ENCODE results near the gene SH2D3A. TPM values are rescaled to one million over a fixed set of nuclear protein-coding genes. Genes with fewer than 3 reads are reported as not detected.
"Not testable (repeated sequence)": the region's sequence is repeated elsewhere in the genome, so short reads cannot be mapped to it uniquely, and the experiment has no call there.

SH2D3A gene
- total RNA-seq, 2 experiments from 2014 or later, result 31.5 to 35.2 TPM

DNA sequence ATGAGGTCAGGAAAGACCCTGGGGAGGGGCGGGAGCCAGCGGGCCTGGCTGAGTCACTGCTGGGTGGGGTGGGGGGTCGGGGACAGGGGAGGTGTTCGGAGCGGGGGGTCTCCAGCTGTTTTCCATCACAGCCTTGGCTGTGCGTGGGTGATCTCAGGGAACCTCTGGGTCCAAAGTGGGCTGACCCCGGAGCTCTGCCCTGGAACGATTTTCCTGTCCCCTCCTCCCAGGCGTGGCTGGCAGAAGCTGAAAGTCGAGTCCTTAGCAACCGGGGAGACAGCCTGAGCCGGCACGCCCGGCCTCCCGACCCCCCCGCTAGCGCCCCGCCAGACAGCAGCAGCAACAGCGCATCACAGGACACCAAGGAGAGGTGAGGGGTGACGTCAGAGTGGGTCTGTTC, 17.2 kb downstream of the SH2D3A start:
- ChIA-PET CTCF (interaction anchor here (1.1 kb wide), 1 partner anchor 11 kb away, joined by 4 read pairs; no protein-coding TSS in a partner anchor), POLR2A (interaction anchor here (0.6 kb wide), 1 partner anchor 73 kb away, joined by 3 read pairs; no protein-coding TSS in a partner anchor)
- Mint-ChIP-seq H3K27ac (no peak overlapping the region), H3K4me3 (no peak overlapping the region), H3K36me3 (ENCODE audit: low read depth) (peaks cover 38% of the 10 kb centered on the region), H3K9me3 (no peaks in the 10 kb centered on the region), H3K27me3 (no peaks in the 10 kb centered on the region), H3K4me1 (peaks cover 14% of the 10 kb centered on the region)
- DNase-seq, result no peak

DNA sequence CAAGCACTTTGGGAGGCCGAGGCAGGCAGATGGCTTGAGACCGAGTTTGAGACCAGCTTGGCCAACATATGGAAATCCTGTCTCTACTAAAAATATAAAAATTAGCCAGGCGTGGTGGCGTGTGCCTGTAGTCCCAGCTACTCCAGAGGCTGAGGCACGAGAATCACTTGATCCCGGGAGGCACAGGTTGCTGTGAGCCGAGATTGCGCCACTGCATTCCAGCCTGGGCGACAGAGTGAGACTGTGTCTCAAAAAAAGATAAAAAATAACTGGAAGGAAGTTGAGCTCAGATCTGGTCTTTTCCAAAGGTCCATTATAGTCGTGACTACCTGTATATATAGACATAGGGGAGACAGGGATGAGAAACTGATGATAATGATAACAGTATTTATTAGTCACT, 18.7 kb downstream of the SH2D3A start:
- CTCF ChIA-PET, result interaction anchor here (0.6 to 1.2 kb wide), 3 partner anchors 12 to 360 kb away, joined by 3 read pairs; no protein-coding TSS in a partner anchor

DNA sequence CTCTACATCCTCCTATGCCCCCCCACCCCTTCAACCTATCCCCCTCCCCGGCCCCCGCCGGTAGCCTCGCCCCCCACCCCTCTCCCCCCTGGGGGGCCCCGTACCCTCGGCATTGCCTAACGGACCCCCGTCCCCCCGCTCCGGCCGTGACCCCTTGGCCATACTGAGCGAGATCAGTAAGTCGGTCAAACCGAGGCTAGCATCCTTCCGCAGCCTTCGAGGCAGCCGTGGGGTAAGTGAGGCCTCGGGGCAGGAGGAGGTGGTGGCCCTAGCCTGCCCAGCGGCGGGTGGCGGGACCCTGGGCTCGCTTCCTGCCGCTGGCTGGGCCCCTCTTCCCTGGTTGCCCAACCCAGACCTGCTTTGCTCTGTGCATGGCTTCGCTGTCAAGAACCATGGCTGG, 21.3 kb downstream of the SH2D3A start:
- peaks cover 7% of the 10 kb centered on the region for H3K4me1 Mint-ChIP-seq
- DNase-seq, result no peak
- peaks cover 24% of the 10 kb centered on the region for H3K36me3 Mint-ChIP-seq (ENCODE audit: low read depth)
- H3K27ac Mint-ChIP-seq, result no peak overlapping the region
- CTCF ChIA-PET, result no interaction called here
- POLR2A ChIA-PET, result no interaction called here
- H3K4me3 Mint-ChIP-seq, result no peak overlapping the region
- no peaks in the 10 kb centered on the region for H3K9me3 Mint-ChIP-seq
- H3K27me3 Mint-ChIP-seq, result no peaks in the 10 kb centered on the region

More for the DNA sequence above, 18.7 kb downstream of the SH2D3A start:
- H3K27me3 Mint-ChIP-seq, H3K4me3 Mint-ChIP-seq, H3K4me1 Mint-ChIP-seq, POLR2A ChIA-PET, H3K9me3 Mint-ChIP-seq, DNase-seq, H3K27ac Mint-ChIP-seq: not testable (repeated sequence)
- peaks cover 36% of the 10 kb centered on the region for H3K36me3 Mint-ChIP-seq (ENCODE audit: low read depth)

DNA sequence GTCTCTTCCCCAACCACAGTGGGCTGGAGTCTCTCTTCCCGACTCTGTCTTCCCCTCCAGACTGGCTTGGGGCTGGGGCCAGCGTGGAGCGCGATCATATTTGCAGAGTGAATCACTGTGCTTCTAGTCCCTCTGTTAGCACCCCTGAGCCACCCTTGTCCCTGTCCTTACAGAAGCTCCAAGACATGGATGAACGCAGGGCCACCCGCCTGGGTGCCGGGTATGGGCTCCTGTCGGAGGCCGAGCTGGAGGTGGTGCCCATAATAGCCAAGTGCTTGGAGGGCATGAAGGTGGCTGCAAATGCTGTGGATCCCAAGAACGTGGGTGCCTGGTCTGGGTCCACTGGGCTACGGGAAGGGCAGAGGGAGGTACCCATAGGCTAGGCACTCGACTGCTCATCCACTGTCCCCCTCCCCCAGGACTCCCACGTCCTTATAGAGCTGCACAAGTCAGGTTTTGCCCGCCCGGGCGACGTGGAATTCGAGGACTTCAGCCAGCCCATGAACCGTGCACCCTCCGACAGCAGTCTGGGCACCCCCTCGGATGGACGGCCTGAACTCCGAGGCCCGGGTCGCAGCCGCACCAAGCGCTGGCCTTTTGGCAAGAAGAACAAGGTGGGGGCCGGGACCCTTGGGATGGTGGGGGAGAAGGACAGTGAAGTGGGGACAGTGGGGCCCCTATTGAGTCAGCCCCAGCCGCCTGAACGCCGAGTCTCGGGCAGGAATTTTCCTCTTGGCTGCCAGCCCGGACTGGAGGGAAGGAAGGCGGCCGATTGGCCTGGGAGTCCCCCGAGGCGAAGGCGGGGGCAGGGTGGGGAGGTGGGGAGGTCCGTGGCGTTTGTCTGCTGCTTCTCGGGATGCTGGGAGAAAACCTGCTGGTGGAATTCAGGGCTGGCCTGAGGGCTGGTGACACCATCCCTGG, 22.6 kb downstream of the SH2D3A start:
- peaks cover 10% of the 10 kb centered on the region for H3K4me1 Mint-ChIP-seq
- H3K9me3 Mint-ChIP-seq, result no peaks in the 10 kb centered on the region
- POLR2A ChIA-PET, result no interaction called here
- H3K36me3 Mint-ChIP-seq (ENCODE audit: low read depth), result peaks cover 22% of the 10 kb centered on the region
- DNase-seq, result no peak
- CTCF ChIA-PET, result interaction anchor here (0.6 to 1.3 kb wide), 3 partner anchors 24 to 120 kb away, joined by 3 to 6 read pairs (median 4); no protein-coding TSS in a partner anchor
- peak overlapping the region; percentile 6 for H3K27ac Mint-ChIP-seq
- H3K27me3 Mint-ChIP-seq, result no peaks in the 10 kb centered on the region
- H3K4me3 Mint-ChIP-seq, result no peak overlapping the region

DNA sequence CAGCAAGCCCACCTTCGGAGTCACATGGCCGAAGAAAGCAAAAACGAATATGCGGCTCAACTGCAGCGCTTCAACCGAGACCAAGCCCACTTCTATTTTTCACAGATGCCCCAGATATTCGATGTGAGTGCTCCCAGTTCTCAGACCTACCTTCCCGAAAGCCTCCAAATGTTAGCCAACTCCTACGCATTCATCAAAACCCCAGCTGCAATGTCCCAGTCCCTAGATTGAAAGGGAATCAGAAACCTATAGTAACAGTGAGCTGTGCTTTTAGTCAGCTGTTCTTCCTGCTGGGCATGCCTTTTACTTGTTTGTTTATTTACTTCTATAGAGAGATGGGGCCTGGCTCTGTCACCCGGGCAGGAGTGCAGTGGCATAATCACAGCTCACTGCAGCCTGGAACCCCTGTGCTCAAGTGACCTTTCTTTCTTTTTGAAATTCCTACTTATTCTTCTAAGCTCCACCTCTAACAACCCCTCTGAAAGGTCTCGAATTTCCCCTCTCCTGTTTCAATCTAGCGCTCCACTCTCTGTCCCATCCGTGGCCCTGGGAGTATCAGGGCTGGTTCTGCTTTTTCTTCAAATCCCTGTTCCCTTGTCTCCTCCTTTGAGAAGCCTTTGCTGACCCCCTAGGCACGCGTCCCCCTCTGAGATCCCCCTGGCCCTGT, 23.4 kb downstream of the SH2D3A start:
- peaks cover 15% of the 10 kb centered on the region for H3K4me1 Mint-ChIP-seq
- peak overlapping the region; percentile 6 for H3K27ac Mint-ChIP-seq

DNA sequence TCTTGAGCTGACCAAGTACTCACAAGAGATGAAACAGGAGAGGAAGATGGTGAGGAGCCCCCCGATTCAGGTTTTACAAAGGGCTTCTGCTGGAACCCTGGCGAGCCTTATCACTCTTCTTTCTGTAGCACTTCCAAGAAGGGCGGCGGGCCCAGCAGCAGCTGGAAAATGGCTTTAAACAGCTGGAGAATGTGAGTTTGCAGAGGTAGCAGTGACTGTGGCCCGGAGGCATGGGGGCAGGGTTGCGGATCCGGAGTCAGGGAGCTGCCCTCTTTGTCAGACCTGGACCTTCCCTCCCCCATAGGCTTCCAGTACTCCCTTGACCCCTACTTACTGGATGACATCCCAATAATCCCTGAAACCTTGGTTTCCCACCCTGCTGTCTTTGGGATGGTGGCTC, 24.2 kb downstream of the SH2D3A start:
- no peaks in the 10 kb centered on the region for H3K27me3 Mint-ChIP-seq
- no peak overlapping the region for H3K27ac Mint-ChIP-seq
- H3K36me3 Mint-ChIP-seq (ENCODE audit: low read depth), result peaks cover 14% of the 10 kb centered on the region
- ChIA-PET CTCF (interaction anchor here (0.5 to 0.7 kb wide), 2 partner anchors 10 to 763 kb away, joined by 3 to 4 read pairs; no protein-coding TSS in a partner anchor), POLR2A (no interaction called here)
- DNase-seq, result no peak
- peaks cover 23% of the 10 kb centered on the region for H3K4me1 Mint-ChIP-seq
- H3K4me3 Mint-ChIP-seq, result no peak overlapping the region
- H3K9me3 Mint-ChIP-seq, result no peaks in the 10 kb centered on the region

More for the DNA sequence above, 23.4 kb downstream of the SH2D3A start:
- DNase-seq, result no peak
- H3K36me3 Mint-ChIP-seq (ENCODE audit: low read depth), result peaks cover 19% of the 10 kb centered on the region
- CTCF ChIA-PET, result interaction anchor here (0.5 to 1.3 kb wide), 4 partner anchors 25 to 763 kb away, joined by 3 to 4 read pairs (median 4); no protein-coding TSS in a partner anchor
- POLR2A ChIA-PET, result no interaction called here
- H3K27me3 Mint-ChIP-seq, result no peaks in the 10 kb centered on the region
- H3K9me3 Mint-ChIP-seq, result no peaks in the 10 kb centered on the region
- H3K4me3 Mint-ChIP-seq, result no peak overlapping the region

DNA sequence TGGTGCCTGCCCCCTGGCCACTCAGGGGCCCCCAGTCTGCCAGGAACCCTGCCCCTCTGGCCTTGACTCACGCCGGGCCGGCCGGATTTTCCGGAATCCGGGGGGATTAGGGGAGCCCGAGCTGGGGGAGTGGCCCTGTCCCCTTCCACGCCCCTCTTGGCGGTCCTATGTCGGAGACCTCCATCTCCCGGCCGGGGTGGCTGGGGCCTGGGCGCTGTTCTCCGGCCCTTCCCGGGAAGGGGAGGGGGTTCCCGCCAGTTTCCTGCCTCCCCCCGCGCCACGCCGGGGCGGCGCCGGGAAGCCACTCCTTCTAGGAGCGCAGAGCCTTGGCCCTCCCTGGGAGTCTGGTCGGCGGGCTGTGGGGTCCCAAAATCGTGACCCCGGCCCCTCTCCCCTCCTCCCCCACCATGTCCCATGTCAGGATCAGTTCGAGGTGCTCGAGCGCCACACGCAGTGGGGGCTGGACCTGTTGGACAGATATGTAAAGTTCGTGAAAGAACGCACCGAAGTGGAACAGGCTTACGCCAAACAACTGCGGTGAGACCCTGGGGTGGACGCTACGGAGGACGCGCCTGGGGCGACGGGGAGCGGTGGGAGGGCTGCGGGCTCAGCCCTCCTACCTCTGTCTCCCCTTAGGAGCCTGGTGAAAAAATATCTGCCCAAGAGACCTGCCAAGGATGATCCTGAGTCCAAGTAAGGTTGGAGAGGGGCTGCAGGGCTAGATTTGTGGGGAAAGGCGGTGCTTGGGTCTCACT, 26.5 kb downstream of the SH2D3A start:
- Mint-ChIP-seq H3K27ac (peak overlapping the region; percentile 36), H3K36me3 (ENCODE audit: low read depth) (peaks cover 14% of the 10 kb centered on the region), H3K4me3 (peak overlapping the region; percentile 73), H3K27me3 (no peaks in the 10 kb centered on the region), H3K9me3 (no peaks in the 10 kb centered on the region), H3K4me1 (peaks cover 37% of the 10 kb centered on the region)
- no peak for DNase-seq
- ChIA-PET POLR2A (no interaction called here), CTCF (no interaction called here)

DNA sequence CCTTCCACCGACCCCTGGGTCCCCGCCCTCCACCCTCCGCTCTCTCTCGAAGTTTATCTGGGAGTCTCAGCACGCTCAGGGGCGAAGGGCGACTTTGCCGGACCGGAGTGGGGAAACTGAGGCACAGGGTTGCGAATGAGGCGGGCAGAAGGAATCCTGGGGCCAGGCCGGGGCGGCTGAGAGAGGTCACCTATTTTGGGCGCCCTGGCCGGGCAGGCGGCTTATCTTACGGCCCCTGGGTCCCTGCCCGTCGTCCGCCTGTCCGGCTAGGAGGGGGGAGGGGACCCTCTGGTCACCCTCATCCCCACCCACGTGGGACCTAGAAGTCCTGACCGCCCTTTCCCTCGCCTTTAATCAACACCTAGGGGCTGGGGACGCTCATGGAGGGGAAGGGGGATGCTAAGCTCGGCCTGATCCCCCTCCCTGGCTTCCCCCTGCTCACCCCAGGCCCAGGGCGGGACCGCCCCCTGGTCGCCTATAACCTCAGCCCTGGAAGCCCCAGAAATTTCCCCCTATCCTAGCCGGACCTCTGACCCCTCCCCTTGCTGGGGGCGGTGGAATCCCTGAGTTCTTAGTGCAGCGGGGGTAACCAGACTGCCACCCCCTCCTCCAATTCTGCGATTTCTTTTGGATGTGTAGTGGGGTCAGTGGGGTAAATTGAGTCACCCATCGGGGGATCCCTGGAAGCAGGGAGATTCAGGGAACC, 27.2 kb downstream of the SH2D3A start:
- no peak overlapping the region for H3K27ac Mint-ChIP-seq
- ChIA-PET CTCF (no interaction called here), POLR2A (no interaction called here)

DNA sequence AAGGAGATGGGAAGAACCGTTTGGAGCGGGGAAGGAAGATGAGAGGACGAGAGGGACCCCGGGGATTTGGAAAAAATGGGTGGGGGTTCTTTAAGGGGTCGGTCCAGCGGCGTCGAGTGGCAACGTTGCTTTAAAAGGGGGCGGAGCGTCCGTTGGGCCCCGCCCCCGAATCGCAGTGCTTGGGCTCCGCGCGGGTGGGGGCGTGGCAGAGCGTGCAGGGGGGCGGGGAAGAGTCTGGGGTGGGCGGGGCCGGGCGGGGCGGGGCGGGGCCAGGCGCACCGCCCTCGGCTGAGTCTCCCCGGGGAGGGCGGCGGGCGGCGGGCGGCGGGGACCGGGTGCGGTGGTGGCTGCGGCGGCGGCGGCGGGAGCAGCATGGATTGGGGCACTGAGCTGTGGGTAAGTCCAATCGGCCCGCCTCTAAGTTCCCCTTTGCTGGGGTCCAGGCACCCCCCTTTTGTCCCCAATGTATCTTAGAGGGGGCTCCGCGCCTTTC, 27.8 kb downstream of the SH2D3A start, which contains the start of gene TRIP10:
Gene TRIP10, plus strand, starts transcription at position 291 of the 493 bp plus-strand sequence. Its CDS starts 82 bp downstream, at position 373.
- peaks cover 13% of the 10 kb centered on the region for H3K36me3 Mint-ChIP-seq (ENCODE audit: low read depth)
- no peaks in the 10 kb centered on the region for H3K9me3 Mint-ChIP-seq

More for the DNA sequence above, 27.2 kb downstream of the SH2D3A start:
- Mint-ChIP-seq H3K9me3 (no peaks in the 10 kb centered on the region), H3K4me1 (peaks cover 39% of the 10 kb centered on the region), H3K4me3 (peak overlapping the region; percentile 73), H3K36me3 (ENCODE audit: low read depth) (peaks cover 13% of the 10 kb centered on the region), H3K27me3 (no peaks in the 10 kb centered on the region)
- DNase-seq, result no peak

DNA sequence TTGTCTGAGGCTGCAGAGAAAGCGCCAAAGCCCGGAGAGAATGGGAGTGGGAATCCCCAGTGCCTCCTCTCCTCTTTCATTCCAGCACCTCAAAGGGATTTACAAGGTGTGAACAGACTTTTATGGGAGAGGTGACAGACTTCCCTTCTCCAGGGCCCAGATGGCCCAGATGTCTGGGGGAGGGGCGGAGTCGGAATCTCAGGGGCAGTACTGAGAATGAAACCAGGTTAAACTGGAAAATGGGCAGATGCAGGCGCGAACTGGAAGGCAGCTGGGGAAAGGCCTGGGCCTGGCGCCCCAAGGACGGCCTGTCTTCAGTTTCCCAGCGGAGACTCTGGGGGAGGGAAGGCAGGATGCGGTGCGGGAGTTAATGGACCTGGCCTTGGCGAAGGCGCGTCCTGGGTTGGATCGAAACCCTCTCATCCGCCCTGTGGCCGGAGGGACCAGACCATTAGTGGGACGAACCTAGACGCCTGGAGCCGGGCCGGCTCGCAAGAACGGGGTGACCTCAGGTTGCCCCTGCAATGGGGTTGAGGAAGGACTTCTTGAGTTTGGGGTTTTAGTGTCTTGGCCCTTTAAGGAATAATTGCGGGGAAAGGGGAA, 28.3 kb downstream of the SH2D3A start:
- H3K27me3 Mint-ChIP-seq, result no peaks in the 10 kb centered on the region
- POLR2A ChIA-PET, result interaction anchor here (1.1 kb wide), 1 partner anchor 125 kb away, joined by 4 read pairs; no protein-coding TSS in a partner anchor
- H3K4me1 Mint-ChIP-seq, result peaks cover 39% of the 10 kb centered on the region
- CTCF ChIA-PET, result interaction anchor here (0.6 to 2.7 kb wide), 22 partner anchors 12 to 229 kb away, joined by 3 to 55 read pairs (median 4); partner anchors contain the start of gene C3
- peak; percentile 35 for DNase-seq
- peak overlapping the region; percentile 95 for H3K4me3 Mint-ChIP-seq
- no peaks in the 10 kb centered on the region for H3K9me3 Mint-ChIP-seq
- peak overlapping the region; percentile 99 for H3K27ac Mint-ChIP-seq
- H3K36me3 Mint-ChIP-seq (ENCODE audit: low read depth), result peaks cover 8% of the 10 kb centered on the region

More for the DNA sequence above, 27.8 kb downstream of the SH2D3A start, which contains the start of gene TRIP10:
- peak within 1 kb of the TSS; percentile 99 for H3K27ac Mint-ChIP-seq
- CTCF ChIA-PET, result interaction anchor here (1.1 to 2.5 kb wide), 6 partner anchors 13 to 223 kb away, joined by 3 to 55 read pairs (median 8); no protein-coding TSS in a partner anchor
- POLR2A ChIA-PET, result no interaction called here
- peaks cover 39% of the 10 kb centered on the region for H3K4me1 Mint-ChIP-seq
- DNase-seq, result peak; percentile 79
- peak within 1 kb of the TSS; percentile 95 for H3K4me3 Mint-ChIP-seq
- H3K27me3 Mint-ChIP-seq, result no peaks in the 10 kb centered on the region
